ENCODE results near the gene GABRA5.

Gene GABRA5

DNA sequence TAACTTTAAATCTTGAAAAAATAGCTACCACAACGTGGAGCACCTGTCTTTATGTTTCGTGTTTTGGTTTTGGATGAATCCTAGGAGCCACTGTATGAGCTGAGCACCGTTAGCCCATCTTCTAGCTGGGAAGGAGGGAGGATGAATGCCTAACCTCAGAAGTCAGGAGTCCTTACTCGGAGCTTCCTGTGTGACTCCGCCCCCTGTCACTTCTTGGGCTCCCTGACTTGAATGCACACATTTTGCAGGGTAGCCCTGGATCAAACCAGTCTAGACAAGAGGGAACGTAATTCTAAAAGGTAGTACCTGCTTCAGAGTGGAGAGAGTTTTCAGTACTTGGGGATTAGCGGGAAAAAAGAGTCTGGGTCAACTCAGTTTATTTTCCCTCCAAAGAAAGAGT is 5.3 kb downstream of the GABRA5 start:
- no peak for DNase-seq
- H3K27ac Mint-ChIP-seq, result no peak overlapping the region
- no peak overlapping the region for H3K4me3 Mint-ChIP-seq
- no peaks in the 10 kb centered on the region for H3K36me3 Mint-ChIP-seq (ENCODE audit: low read depth)
- H3K4me1 Mint-ChIP-seq, result peaks cover 6% of the 10 kb centered on the region
- no peaks in the 10 kb centered on the region for H3K9me3 Mint-ChIP-seq
- peaks cover 46% of the 10 kb centered on the region for H3K27me3 Mint-ChIP-seq (ENCODE audit: low read depth, poor library complexity)
- TF ChIP-seq, protein P1, sequence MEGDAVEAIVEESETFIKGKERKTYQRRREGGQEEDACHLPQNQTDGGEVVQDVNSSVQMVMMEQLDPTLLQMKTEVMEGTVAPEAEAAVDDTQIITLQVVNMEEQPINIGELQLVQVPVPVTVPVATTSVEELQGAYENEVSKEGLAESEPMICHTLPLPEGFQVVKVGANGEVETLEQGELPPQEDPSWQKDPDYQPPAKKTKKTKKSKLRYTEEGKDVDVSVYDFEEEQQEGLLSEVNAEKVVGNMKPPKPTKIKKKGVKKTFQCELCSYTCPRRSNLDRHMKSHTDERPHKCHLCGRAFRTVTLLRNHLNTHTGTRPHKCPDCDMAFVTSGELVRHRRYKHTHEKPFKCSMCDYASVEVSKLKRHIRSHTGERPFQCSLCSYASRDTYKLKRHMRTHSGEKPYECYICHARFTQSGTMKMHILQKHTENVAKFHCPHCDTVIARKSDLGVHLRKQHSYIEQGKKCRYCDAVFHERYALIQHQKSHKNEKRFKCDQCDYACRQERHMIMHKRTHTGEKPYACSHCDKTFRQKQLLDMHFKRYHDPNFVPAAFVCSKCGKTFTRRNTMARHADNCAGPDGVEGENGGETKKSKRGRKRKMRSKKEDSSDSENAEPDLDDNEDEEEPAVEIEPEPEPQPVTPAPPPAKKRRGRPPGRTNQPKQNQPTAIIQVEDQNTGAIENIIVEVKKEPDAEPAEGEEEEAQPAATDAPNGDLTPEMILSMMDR (IDR thresholded peaks at IDR 0.05), result no peak

DNA sequence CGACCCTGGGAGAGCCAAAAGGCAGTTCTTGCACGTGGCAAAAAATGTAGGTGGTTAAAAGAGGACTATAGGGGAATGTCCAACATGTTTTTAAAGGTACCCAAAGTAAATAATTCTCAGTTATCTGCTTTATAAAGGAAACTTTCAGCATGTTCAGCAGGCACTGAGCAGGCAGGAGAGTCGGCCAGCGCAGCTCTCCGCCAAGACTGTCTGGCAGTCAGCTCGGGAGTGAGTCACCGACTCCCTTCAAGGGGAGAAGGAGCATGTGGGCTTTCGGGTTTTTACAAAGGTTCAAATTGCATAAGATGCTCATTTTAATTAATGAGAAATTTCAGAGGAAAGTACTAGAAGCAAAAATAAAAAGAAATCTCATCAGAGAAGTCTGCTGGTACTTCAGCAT is 7.0 kb downstream of the GABRA5 start:
- H3K9me3 Mint-ChIP-seq, result no peaks in the 10 kb centered on the region
- DNase-seq, result no peak
- H3K36me3 Mint-ChIP-seq (ENCODE audit: low read depth), result no peaks in the 10 kb centered on the region
- TF ChIP-seq, protein P1 (IDR thresholded peaks at IDR 0.05), result no peak
- H3K27ac Mint-ChIP-seq, result no peak overlapping the region
- no peak overlapping the region for H3K4me3 Mint-ChIP-seq
- H3K27me3 Mint-ChIP-seq (ENCODE audit: low read depth, poor library complexity), result peaks cover 35% of the 10 kb centered on the region
- H3K4me1 Mint-ChIP-seq, result peaks cover 6% of the 10 kb centered on the region

DNA sequence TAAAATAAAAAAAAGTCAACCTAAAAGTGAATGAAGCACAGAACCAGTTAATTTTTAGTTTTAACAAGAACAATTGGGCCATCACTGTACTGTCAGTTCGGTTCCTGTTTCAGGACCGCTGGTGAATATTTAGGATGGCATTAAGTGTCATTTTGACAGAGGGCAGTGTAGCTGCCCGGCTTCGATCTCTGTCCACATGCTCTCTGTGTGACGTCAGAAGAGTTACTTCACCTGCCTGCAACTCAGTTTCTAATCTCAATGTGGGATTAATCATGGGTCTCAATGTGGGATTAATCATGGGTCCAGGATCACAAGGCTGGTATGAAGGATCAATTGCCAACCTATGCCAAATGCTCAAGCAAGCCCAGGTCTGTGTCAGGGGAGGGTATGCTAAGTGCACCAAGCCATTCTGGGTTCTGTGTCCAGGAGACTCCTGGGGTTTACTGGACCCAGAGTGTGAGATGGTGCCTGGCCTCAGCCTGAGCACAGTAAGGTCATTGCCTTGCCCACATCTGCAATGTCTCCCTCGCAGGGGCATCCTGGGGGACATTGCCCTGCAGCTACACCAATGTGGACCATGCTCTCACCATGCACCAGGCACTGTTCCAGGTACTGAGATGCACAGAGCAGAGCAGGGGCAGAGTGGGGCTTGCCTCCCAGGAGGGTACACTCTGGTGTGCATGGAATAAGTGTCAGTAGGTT is 8.1 kb downstream of the GABRA5 start:
- H3K4me3 Mint-ChIP-seq, result no peak overlapping the region
- DNase-seq, result no peak
- no peaks in the 10 kb centered on the region for H3K36me3 Mint-ChIP-seq (ENCODE audit: low read depth)
- peaks cover 33% of the 10 kb centered on the region for H3K27me3 Mint-ChIP-seq (ENCODE audit: low read depth, poor library complexity)
- TF ChIP-seq, protein P1 (IDR thresholded peaks at IDR 0.05), result no peak
- no peak overlapping the region for H3K27ac Mint-ChIP-seq
- no peaks in the 10 kb centered on the region for H3K9me3 Mint-ChIP-seq
- peaks cover 6% of the 10 kb centered on the region for H3K4me1 Mint-ChIP-seq

DNA sequence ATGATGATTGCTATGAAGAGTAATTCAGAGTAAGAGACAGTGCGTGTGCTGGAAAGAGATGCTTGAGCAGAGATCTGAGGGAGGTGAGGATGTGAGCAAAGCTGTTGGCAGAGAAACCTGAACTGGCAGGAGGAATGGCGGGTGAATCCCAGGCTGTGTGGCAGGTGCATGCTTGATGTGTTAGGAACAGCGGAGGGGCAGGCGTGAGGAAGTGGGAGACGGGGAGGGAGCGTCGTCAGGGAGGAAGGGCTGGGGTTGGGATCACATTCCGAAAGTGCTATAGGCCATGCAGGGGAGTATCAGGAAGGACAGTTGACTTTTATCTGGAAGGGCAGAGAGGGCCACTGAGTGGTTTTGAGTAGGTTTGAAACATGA is 8.6 kb downstream of the GABRA5 start:
- TF ChIP-seq, protein P1 (IDR thresholded peaks at IDR 0.05), result no peak
- Mint-ChIP-seq H3K27ac (no peak overlapping the region), H3K9me3 (no peaks in the 10 kb centered on the region), H3K27me3 (ENCODE audit: low read depth, poor library complexity) (peaks cover 30% of the 10 kb centered on the region), H3K4me3 (no peak overlapping the region), H3K36me3 (ENCODE audit: low read depth) (no peaks in the 10 kb centered on the region), H3K4me1 (peaks cover 6% of the 10 kb centered on the region)
- DNase-seq, result no peak

DNA sequence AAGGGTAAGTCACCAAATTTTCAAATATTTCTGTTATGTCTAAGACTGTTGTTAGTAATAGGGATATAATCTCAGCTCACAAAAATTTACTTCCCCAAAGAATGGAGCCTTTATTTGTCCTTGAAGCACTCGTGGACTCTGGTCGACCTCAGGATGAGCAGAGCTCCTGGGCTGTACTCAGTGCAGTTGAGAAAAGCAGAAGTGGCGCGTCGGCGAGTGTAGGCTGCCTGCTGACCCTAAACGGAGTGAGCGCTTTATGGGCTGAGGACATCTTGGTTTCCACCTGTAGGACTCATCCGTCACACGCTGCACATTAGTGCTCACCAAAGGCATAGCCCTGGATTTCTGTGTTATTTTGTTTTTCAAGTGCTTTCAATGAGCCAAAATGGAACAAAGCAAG is 11.0 kb downstream of the GABRA5 start:
- H3K36me3 Mint-ChIP-seq (ENCODE audit: low read depth), result no peaks in the 10 kb centered on the region
- H3K4me1 Mint-ChIP-seq, result no peaks in the 10 kb centered on the region
- H3K4me3 Mint-ChIP-seq, result no peak overlapping the region
- no peak overlapping the region for H3K27ac Mint-ChIP-seq
- H3K9me3 Mint-ChIP-seq, result no peaks in the 10 kb centered on the region
- TF ChIP-seq, protein P1 (IDR thresholded peaks at IDR 0.05), result no peak
- peaks cover 19% of the 10 kb centered on the region for H3K27me3 Mint-ChIP-seq (ENCODE audit: low read depth, poor library complexity)
- DNase-seq, result no peak

DNA sequence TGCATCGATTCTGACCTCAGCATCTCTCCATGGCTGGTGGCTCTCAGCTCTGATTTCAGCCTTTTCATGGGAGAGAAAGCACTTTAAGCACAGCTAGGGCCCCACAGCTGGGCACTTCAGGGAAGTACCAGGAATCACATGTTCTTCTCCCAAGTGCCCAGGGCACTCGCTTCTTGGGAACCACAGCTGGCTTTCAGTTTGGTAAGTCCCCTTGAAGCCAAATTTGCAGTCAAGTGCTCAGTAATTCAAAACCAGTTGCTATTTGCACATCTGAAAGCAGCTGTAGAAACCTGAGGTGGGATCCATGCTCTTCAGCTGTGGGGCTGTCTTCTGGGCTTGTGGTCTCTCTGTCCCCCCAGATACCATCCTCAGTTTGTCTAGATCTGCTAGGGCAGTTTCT is 12.8 kb downstream of the GABRA5 start:
- no peaks in the 10 kb centered on the region for H3K9me3 Mint-ChIP-seq
- no peaks in the 10 kb centered on the region for H3K36me3 Mint-ChIP-seq (ENCODE audit: low read depth)
- TF ChIP-seq, protein P1 (IDR thresholded peaks at IDR 0.05), result no peak
- no peak overlapping the region for H3K27ac Mint-ChIP-seq
- peaks cover 16% of the 10 kb centered on the region for H3K27me3 Mint-ChIP-seq (ENCODE audit: low read depth, poor library complexity)
- H3K4me1 Mint-ChIP-seq, result no peaks in the 10 kb centered on the region
- no peak overlapping the region for H3K4me3 Mint-ChIP-seq
- DNase-seq, result no peak

Data from nephron progenitor cell (in vitro differentiated cells).